T-helper 1 cell treated with Interleukin-12 subunit alpha and Interleukin-12 subunit beta and Interleukin-4 antibody, amounts not matched to agents 30 ng/mL and 1 ng/mL, for 36 hours (primary cell): ENCODE data around the gene HOXC5. TPM values are rescaled to one million over a fixed set of nuclear protein-coding genes. Genes with fewer than 3 reads are reported as not detected.
"Not testable (repeated sequence)": the region's sequence is repeated elsewhere in the genome, so short reads cannot be mapped to it uniquely, and the experiment has no call there.

Experiments
- intact Hi-C: fragments of 100-400 bp; cut with micrococcal nuclease; formaldehyde crosslinking; loops from one replicate; pipeline ENCODE4 v1.15.1; 2024
- total RNA-seq: library from RNA; stranded (reverse); gene quantifications from 2 replicates; pipeline ENCODE4 v1.2.3, GENCODE V29; 2022

Gene HOXC5
- total RNA-seq, 1 donor from 2014 or later = not detected

DNA sequence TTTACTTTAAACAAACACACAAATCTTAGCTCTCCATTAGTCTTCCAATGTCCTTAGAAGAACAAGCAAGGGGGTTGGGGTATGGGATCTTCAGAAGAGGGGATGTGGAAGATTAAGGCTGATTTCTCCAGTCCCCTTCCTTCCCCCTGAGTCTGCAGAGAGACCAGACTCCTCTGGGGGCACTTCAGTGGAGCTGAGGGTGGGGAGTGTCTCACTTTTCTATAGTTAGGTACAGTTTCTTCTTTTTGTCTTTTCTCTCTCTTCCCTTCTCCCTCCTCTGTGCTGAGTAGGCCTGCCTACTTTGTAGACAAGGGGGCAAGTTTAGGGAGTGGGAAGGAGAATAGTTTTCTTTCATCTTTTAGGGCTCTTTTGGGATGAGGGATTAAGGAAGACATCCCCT is 23.3 kb downstream of the HOXC5 start:
- intact Hi-C loops = no loop called here

DNA sequence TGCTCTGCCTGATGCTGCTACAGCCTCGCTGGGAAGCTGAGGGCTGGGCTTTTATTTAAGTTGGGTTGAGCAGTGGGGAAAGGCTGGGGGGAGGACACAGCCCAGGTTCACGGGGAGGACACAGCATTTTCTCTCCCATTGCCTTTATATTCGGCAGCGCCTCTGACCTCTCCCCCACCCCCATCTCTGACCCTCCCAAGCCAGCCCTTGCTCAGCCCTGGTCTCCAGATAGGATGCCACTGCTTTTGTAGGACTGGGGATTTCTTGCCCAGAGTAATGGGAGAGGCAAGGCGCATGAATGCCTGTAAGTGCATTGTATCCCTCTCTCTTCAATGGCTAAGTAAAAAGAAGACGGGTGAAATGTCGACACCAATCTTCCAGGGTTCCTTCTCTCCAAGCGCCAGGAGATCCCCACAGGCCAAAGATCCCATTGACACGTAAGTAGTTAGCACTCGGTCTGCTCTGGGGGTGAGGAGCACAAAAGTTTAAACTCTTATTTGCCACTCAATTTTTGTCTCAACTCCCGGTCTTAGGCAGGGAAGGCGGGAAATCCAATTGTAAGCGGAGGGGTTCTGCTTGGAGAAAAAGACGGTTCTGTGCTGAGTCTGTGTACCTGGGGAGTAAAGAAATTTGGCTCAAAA is 25.4 kb downstream of the HOXC5 start:
- intact Hi-C loops = no loop called here

GRCh38 chr12:54059668-54060067 is 26.8 kb downstream of the HOXC5 start:
- intact Hi-C loops = no loop called here

DNA sequence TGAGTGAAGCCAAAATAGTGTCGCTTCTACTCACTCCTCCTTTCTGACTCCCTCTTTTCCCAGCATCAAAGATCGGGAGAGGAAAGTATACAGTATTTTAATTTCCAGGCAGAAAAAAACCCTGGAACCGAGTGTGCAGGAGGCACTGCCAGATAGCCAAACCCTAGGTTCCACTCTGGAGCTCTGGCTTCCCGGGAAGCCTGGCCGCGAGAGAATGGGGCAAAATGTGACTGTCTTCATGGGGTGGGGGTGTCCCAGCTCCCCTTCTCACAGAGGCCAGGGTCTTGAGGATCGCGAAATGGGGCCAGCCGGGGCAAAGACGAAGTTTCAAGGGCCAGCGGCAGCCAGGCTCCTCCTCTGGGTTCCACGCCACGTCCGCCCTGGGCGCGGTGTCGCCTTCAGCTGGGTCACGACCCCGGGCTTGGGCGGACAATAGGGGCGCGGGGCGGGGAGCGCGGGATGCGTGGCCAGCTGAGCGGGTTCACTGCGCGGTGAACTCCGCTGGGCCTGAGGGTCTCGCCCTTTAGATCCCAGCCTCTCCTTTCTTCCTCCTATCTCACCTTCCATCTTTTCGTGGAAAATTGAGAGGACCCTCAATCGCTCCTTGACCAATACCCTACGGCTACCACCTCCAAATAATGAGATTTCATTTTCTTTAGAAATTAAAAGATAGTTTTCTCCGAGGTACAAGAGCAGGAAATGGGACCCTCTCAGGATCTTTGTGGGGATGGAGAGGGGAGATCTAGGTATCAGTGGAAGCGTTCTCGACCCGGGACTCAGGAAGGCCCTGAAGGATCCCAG is 27.5 kb downstream of the HOXC5 start:
- intact Hi-C loops = no loop called here

DNA sequence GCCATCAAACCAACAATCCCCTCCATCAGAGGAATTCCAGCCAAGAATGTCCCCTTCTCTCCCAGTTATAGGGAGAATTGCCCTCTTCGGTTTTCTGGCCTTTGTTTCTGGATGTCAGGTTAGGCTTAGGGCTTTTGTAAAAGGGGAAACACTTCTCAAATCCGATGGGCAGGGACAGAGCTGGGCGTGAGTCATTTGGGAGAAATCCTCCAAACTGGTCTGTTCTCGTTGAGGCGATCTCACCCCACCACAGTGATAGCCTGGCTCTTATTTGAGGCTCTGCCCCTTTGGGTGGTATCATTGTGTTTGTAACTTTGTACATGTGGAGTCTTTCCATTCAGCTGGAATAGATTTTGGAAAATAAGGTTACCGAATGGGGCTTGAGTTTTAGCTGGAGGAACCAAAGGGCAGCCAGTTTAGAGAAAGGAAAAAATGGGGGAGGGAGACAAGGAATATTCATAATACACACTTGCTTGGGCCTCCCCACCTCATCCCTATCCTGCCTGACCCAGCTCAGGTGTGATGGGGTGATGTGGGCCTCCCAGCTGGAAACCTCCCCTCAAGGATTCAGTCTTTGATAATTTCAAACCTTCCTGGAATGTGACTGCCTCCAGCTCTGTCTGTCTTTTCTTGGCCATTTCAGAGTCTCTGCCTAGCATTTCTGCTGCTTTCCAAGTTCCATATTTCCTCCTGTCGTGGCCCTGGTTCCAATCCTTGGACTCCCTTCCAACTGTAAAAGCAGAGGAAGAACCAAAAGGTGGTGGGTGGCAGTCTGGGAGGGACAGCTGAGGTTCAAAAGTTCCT is 28.3 kb downstream of the HOXC5 start:
- intact Hi-C loops = no loop called here

DNA sequence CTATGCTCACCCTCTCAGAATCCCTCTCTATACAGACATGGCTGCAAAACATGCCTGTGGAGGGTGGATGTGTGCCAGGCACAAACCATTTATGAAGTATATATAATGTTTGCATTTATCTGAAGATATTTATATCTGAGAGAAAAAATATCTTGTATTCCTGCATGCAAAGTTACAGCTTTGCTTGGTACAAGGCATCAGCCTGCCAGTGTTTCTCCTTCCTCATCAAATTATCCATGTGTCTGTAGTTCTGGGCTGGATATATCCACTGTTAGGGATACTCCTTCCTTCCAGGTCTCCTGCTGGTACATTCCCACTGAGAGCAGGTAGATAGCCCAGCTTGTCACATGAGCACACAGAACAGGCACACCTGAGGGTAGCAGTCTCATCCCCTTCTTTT is 32.8 kb downstream of the HOXC5 start:
- intact Hi-C loops = no loop called here

DNA sequence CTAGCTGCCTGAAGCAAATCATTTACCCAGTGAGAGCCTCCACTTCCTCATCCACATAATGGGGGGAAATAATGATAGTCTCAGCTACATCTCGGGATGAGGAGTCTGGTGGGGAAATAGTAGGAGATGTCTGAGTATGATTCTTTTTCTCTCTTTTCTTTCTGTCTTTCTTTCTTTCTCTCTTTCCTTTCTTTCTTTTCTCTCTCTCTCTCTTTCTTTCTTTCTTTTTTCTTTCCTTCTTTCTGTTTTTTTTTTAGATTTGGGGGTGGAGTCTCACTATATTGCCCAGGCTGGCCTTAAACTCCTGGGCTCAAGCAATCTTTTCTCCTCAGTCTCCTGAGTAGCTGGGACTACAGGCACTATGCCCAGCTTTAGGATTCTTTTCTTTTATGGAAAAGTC is 33.6 kb downstream of the HOXC5 start:
- intact Hi-C loops = no loop called here

- intact Hi-C loops = no loop called here
These were observed 35.7 kb downstream of the HOXC5 start for GRCh38 chr12:54068418-54069070.

DNA sequence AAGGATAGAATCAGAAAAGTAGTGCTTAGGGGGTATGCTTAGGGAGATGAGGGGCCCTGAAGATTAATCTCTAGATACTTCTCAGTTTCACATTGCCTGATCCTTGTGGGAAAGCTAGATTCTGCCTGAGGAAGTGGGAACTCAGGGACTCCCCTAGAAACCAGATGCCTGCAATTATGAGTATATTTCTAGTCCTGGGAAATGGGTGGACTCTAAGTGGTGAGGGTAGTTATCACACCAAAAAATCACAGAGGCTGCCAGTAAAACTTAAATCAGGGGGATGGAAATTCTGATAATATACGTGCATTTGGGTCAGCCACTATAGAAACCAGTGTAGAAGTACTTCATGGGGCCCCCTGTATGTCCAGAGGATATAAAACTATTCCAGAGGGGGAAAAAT is 39.1 kb downstream of the HOXC5 start:
- intact Hi-C loops = no loop called here

- intact Hi-C loops = no loop called here
These were observed 41.5 kb downstream of the HOXC5 start for GRCh38 chr12:54074308-54074707.

GRCh38 chr12:54075409-54075808 is 42.6 kb downstream of the HOXC5 start:
- intact Hi-C loops = no loop called here

DNA sequence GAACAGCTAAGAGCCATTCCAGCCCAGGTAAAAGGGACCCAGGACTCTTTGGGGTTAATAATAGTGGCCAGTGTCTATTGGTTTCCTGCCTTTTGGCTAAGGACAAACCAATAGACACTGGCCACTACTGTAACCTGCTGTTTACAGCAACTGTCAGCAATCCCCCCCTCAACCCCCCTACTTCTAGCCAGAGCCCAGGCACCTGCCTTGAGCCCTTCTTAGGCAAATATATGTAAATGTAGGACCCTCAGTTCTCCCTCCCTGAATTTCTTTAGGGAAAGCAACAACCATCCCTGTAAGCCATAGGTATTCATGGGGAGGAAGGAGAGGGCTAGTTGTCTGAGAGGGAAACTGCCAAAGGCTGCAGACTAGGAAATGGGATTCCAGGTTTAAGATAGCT is 43.1 kb downstream of the HOXC5 start:
- intact Hi-C loops = no loop called here

- intact Hi-C loops = not testable (repeated sequence)
These were observed 45.0 kb downstream of the HOXC5 start for GRCh38 chr12:54077843-54078242.

DNA sequence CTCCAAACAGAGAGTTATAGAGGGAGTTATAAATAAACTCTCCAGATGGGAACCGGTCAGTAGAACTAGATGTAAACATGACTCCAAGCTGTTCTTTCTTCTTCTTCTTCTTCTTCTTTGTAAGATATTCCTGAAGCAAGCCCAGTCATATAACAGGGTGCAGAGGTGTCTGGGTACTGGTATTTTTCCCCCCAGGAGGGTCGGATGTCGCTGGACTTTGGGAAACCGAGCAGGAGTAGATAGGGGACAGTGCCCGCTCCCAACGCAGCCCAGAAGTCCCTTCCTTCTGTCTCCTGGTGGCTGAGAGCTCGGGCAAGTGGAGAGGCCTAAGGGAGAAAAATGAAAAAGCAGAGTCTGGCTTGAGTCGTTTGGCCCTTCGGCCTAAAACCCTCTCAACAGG is 46.3 kb downstream of the HOXC5 start:
- intact Hi-C loops = not testable (repeated sequence)

DNA sequence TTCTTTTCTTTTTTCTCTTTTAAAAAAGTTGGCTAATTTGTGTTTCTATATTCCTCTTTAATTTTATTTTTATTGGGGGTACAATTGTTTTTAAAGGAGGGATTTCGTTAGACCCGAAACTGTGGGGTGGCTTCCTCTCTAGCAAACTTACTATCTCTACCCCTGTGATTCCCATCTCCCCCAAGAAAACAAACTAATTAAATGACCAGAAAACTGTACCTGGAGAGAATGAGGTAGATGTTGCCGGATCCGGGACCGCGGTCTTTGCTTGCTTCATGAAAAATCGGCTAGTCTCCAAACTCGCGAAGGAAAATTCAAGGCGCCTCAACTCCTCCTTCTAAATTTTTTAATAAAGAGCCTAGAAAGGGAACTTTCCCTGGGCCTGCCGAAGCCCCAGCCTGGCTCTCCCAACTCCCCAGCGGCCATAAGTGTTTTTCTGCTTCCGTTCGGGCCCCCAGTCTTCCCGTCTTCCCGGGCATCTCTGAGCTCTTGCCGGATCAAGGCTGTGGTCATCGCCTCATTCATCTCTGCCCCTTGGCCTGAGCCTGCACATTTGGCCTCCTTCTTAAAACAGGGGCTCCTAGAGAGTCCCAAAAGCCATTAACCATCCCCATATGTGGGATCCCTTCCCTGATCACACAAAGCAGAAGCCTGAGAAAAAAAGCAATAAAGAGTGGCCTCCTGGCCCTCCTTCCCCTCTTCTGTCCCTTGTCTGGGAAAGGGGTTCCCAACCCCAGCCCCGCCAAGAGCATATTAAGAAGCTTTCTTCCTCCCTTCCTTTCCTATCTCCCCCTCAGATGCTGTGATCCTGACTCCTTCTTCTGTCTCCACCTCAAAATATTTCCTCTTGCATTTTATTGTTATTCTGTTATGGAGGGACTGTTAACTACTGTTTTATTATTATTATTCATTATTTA is 47.4 kb downstream of the HOXC5 start:
- intact Hi-C loops = not testable (repeated sequence)

DNA sequence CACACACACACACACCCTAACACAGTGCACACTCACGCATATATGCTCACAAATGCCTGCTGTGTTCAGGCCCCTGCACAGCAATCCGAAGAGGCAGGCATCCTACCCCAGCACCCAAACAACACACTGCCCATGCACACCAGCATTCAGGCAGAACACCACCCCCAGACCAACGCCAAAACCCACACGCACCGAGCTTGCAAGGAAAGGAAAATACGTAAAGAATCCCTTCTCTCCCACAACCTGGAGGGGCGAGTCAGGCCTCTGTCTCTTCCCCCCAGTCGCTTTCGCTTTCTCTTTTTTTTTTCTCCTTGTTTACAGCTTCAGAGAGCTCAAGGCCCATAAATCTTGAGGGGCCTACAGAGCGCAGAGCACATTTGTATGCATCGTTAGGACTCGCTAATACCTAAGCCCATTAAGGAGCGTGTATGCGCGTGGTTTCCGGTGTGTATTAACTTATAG is 48.2 kb downstream of the HOXC5 start:
- intact Hi-C loops = loop anchor here (1.0 kb wide), 1 partner anchor 110 kb away; no protein-coding TSS in a partner anchor

- intact Hi-C loops = loop anchor here (1.0 kb wide), 1 partner anchor 110 kb away; no protein-coding TSS in a partner anchor
These were observed 48.9 kb downstream of the HOXC5 start for GRCh38 chr12:54081581-54082396.

DNA sequence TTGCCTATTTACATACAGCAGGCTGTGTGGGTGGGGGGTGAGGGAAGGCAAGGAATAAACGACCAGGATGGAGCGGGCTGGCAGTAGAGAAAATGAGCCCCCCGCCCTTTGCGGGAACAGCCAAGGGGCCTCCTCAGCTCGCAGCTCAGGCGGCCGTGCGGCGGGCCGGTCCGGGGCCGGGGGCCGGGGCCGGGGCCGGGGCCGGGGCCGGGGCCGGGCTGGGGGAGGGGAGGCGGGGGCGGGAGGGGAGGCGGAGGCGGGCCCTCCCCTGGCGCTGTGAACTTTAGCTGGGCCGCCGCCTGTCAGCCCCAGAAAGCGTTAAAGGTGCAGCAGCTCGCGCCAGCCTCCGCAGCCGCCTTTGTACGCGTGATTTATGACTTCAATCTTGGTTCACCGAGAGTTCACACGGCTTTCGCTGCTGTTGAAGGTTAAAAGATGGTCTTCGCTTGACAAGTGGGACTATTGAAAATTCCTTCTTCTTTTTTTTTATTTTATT is 49.6 kb downstream of the HOXC5 start:
- intact Hi-C loops = no loop called here
